ENCODE data around the gene LIMCH1. TPM values are rescaled to one million over a fixed set of nuclear protein-coding genes. Genes with fewer than 3 reads are reported as not detected.

Gene LIMCH1
- polyA plus RNA-seq, 1 donor (not counting 4 experiments of a cell fraction or from before 2014, with no cell fraction given), result 1.1 TPM

- DNase-seq (ENCODE audit: low read depth, low spot score), result no peak
- Histone ChIP-seq H2AFZ (ENCODE audit: control insufficient read depth, low read length) (no peak overlapping the region), H3K4me2 (ENCODE audit: control insufficient read depth, extremely low read depth, insufficient read depth, low read depth, low read length) (no peak overlapping the region), H3K9ac (ENCODE audit: control insufficient read depth, extremely low read depth, insufficient read depth, low read length) (no peak overlapping the region), H3K27ac (ENCODE audit: control insufficient read depth, insufficient read depth, low read length) (no peak overlapping the region), H3K36me3 (ENCODE audit: control insufficient read depth in 2 of 2, extremely low read depth in 1 of 2, insufficient read depth in 2 of 2, low read length in 2 of 2) (no peaks in the 10 kb centered on the region), H3K79me2 (ENCODE audit: control insufficient read depth, insufficient read depth, low read length) (no peaks in the 10 kb centered on the region), H3K9me3 (ENCODE audit: control insufficient read depth, low read depth, low read length) (no peaks in the 10 kb centered on the region), H3K4me1 (ENCODE audit: control insufficient read depth, extremely low read depth, insufficient read depth, low read length) (no peaks in the 10 kb centered on the region), H3K27me3 (ENCODE audit: control insufficient read depth, extremely low read depth, insufficient read depth, low read length) (no peaks in the 10 kb centered on the region), H3K9me1 (ENCODE audit: control insufficient read depth, extremely low read depth, insufficient read depth, low read length) (no peaks in the 10 kb centered on the region), H3K4me3 (ENCODE audit: control insufficient read depth in 2 of 3, extremely low read depth in 1 of 3, insufficient read depth in 2 of 3, low read depth in 1 of 3, low read length in 3 of 3) (no peak overlapping the region), H4K20me1 (ENCODE audit: control insufficient read depth, extremely low read depth, insufficient read depth, low read length) (no peaks in the 10 kb centered on the region)
- no peak for FAIRE-seq
- dilution Hi-C loops (cut with MboI; ENCODE audit: extremely low pct_ligation_motif_present, low sequenced_read_pairs), result no loop called here
- TF ChIP-seq EZH2 (IDR thresholded peaks at IDR 0.05; ENCODE audit: low read length), result no peak
- TF ChIP-seq, protein P1, sequence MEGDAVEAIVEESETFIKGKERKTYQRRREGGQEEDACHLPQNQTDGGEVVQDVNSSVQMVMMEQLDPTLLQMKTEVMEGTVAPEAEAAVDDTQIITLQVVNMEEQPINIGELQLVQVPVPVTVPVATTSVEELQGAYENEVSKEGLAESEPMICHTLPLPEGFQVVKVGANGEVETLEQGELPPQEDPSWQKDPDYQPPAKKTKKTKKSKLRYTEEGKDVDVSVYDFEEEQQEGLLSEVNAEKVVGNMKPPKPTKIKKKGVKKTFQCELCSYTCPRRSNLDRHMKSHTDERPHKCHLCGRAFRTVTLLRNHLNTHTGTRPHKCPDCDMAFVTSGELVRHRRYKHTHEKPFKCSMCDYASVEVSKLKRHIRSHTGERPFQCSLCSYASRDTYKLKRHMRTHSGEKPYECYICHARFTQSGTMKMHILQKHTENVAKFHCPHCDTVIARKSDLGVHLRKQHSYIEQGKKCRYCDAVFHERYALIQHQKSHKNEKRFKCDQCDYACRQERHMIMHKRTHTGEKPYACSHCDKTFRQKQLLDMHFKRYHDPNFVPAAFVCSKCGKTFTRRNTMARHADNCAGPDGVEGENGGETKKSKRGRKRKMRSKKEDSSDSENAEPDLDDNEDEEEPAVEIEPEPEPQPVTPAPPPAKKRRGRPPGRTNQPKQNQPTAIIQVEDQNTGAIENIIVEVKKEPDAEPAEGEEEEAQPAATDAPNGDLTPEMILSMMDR (optimal IDR thresholded peaks at IDR 0.05 in 1 of 3, IDR thresholded peaks at IDR 0.05 in 1 of 3, conservative IDR thresholded peaks at IDR 0.05 in 1 of 3; ENCODE audit: extremely low read depth in 1 of 3, insufficient read depth in 2 of 3, low read length in 3 of 3), result no peak
These were observed 41.0 kb upstream of the LIMCH1 start for GRCh38 chr4:41496977-41497376.

GRCh38 chr4:41498177-41498576, 39.8 kb upstream of the LIMCH1 start:
- FAIRE-seq (no peak), DNase-seq (ENCODE audit: low read depth, low spot score) (no peak)
- Histone ChIP-seq H3K4me2 (ENCODE audit: control insufficient read depth, extremely low read depth, insufficient read depth, low read depth, low read length) (no peak overlapping the region), H3K9me1 (ENCODE audit: control insufficient read depth, extremely low read depth, insufficient read depth, low read length) (no peaks in the 10 kb centered on the region), H3K9ac (ENCODE audit: control insufficient read depth, extremely low read depth, insufficient read depth, low read length) (no peak overlapping the region), H3K27me3 (ENCODE audit: control insufficient read depth, extremely low read depth, insufficient read depth, low read length) (no peaks in the 10 kb centered on the region), H3K36me3 (ENCODE audit: control insufficient read depth in 2 of 2, extremely low read depth in 1 of 2, insufficient read depth in 2 of 2, low read length in 2 of 2) (no peaks in the 10 kb centered on the region), H3K9me3 (ENCODE audit: control insufficient read depth, low read depth, low read length) (no peaks in the 10 kb centered on the region), H4K20me1 (ENCODE audit: control insufficient read depth, extremely low read depth, insufficient read depth, low read length) (no peaks in the 10 kb centered on the region), H3K4me1 (ENCODE audit: control insufficient read depth, extremely low read depth, insufficient read depth, low read length) (no peaks in the 10 kb centered on the region), H3K79me2 (ENCODE audit: control insufficient read depth, insufficient read depth, low read length) (no peaks in the 10 kb centered on the region), H3K27ac (ENCODE audit: control insufficient read depth, insufficient read depth, low read length) (no peak overlapping the region), H3K4me3 (ENCODE audit: control insufficient read depth in 2 of 3, extremely low read depth in 1 of 3, insufficient read depth in 2 of 3, low read depth in 1 of 3, low read length in 3 of 3) (no peak overlapping the region), H2AFZ (ENCODE audit: control insufficient read depth, low read length) (no peak overlapping the region)
- TF ChIP-seq, protein P1 (optimal IDR thresholded peaks at IDR 0.05 in 1 of 3, IDR thresholded peaks at IDR 0.05 in 1 of 3, conservative IDR thresholded peaks at IDR 0.05 in 1 of 3; ENCODE audit: extremely low read depth in 1 of 3, insufficient read depth in 2 of 3, low read length in 3 of 3), result no peak
- TF ChIP-seq EZH2 (IDR thresholded peaks at IDR 0.05; ENCODE audit: low read length), result no peak
- dilution Hi-C loops (cut with MboI; ENCODE audit: extremely low pct_ligation_motif_present, low sequenced_read_pairs), result no loop called here

Data from keratinocyte (primary cell).